OCI-LY3 (cell line): ENCODE data around the gene OR6C2.
"Not testable (repeated sequence)": the region's sequence is repeated elsewhere in the genome, so short reads cannot be mapped to it uniquely, and the experiment has no call there.

ENCODE experiments used
- H2AFZ ChIP-seq: fragments of 200-600, 300-600 bp; shearing (Covaris generic); 2 replicates; pipeline ENCODE4 v1.6.0; 2014; ENCODE audit warnings: antibody characterized with exemption, low read depth, low read length
- H3K27ac ChIP-seq: fragments of 200-600, 300-600 bp; sonication (generic); 2 replicates; pipeline ENCODE4 v1.5.1; 2014; ENCODE audit warnings: mild to moderate bottlenecking, low read length, moderate library complexity, mixed read lengths
- H3K27me3 ChIP-seq: fragments of 200-600, 300-600 bp; sonication (generic); 2 replicates; pipeline ENCODE4 v1.6.1; 2014; ENCODE audit warnings: low read depth, low read length, mixed read lengths
- H3K36me3 ChIP-seq: fragments of 200-600, 300-600 bp; sonication (generic); replicated peaks from 2 replicates; pipeline ENCODE3; 2014; ENCODE audit warnings: low read depth, low read length, mixed read lengths
- H3K4me1 ChIP-seq: fragments of 300-600, 200-600 bp; sonication (generic); 2 replicates; pipeline ENCODE4 v1.6.1; 2014; ENCODE audit warnings: low read length, mixed read lengths
- H3K4me2 ChIP-seq: fragments of 200-600, 300-600 bp; sonication (generic); 2 replicates; pipeline ENCODE4 v1.6.1; 2014; ENCODE audit warnings: low read length, mixed read lengths
- H3K4me3 ChIP-seq: fragments of 300-600, 200-600 bp; sonication (generic); 2 replicates; pipeline ENCODE4 v1.5.1; 2014; ENCODE audit warnings: antibody characterized with exemption, mild to moderate bottlenecking, low read length, moderate library complexity
- H3K79me2 ChIP-seq: fragments of 300-600, 200-600 bp; shearing (Covaris generic); 2 replicates; pipeline ENCODE4 v1.6.1; 2014; ENCODE audit warnings: mild to moderate bottlenecking, low read length, mixed read lengths
- H3K9ac ChIP-seq: fragments of 300-600, 200-600 bp; shearing (Covaris generic); 2 replicates; pipeline ENCODE4 v1.6.0; 2014; ENCODE audit warnings: mild to moderate bottlenecking, low read length, moderate library complexity
- H3K9me3 ChIP-seq: fragments of 200-600, 300-600 bp; shearing (Covaris generic); 2 replicates; pipeline ENCODE4 v1.6.1; 2014; ENCODE audit warnings: low read length, mixed read lengths; ENCODE audit not compliant: insufficient read depth
- H4K20me1 ChIP-seq: fragments of 200-600, 300-600 bp; sonication (generic); 2 replicates; pipeline ENCODE4 v1.6.1; 2016; ENCODE audit warnings: low read length, mixed read lengths; ENCODE audit not compliant: insufficient read depth
- CTCF ChIP-seq: fragments of 200-600, 300-600 bp; sonication (generic); IDR thresholded peaks from 2 replicates; pipeline ENCODE4 v1.5.1; 2014; ENCODE audit warnings: antibody characterized with exemption, low read length, low read depth
- EZH2phosphoT487 ChIP-seq: fragments of 200-600 bp; shearing (Covaris generic); IDR thresholded peaks from 2 replicates; pipeline ENCODE4 v1.6.1; 2018; ENCODE audit warnings: antibody characterized with exemption, mixed run types, low read depth

OR6C2 gene

GRCh38 chr12:55443776-55444175 is at the start of gene OR6C2:
Gene OR6C2, plus strand, starts transcription at chr12:55444076. Its CDS starts 8,138 bp downstream, at chr12:55452214.
- TF ChIP-seq CTCF = no peak
- TF ChIP-seq EZH2phosphoT487 = no peak
- Histone ChIP-seq H4K20me1 (no peaks in the 10 kb centered on the region), H3K4me1 (no peaks in the 10 kb centered on the region), H3K4me2 (no peak within 1 kb of the TSS), H3K9me3 (no peaks in the 10 kb centered on the region), H3K36me3 (no peaks in the 10 kb centered on the region), H3K9ac (no peak within 1 kb of the TSS), H3K4me3 (no peak within 1 kb of the TSS), H3K27me3 (no peaks in the 10 kb centered on the region), H2AFZ (no peak within 1 kb of the TSS), H3K79me2 (no peaks in the 10 kb centered on the region), H3K27ac (no peak within 1 kb of the TSS)

GRCh38 chr12:55396326-55396725 is 47.5 kb upstream of the OR6C2 start:
- no peak overlapping the region for H3K9ac ChIP-seq
- H3K4me2 ChIP-seq = no peak overlapping the region
- no peaks in the 10 kb centered on the region for H4K20me1 ChIP-seq
- TF ChIP-seq CTCF = no peak
- H3K27me3 ChIP-seq = no peaks in the 10 kb centered on the region
- no peaks in the 10 kb centered on the region for H3K36me3 ChIP-seq
- H2AFZ ChIP-seq = no peak overlapping the region
- H3K27ac ChIP-seq = no peak overlapping the region
- H3K9me3 ChIP-seq = no peaks in the 10 kb centered on the region
- no peaks in the 10 kb centered on the region for H3K79me2 ChIP-seq
- no peaks in the 10 kb centered on the region for H3K4me1 ChIP-seq
- no peak overlapping the region for H3K4me3 ChIP-seq

- no peak within 1 kb of the TSS for H3K27ac ChIP-seq
- no peak within 1 kb of the TSS for H3K9ac ChIP-seq
- no peak within 1 kb of the TSS for H3K4me3 ChIP-seq
- no peaks in the 10 kb centered on the region for H3K4me1 ChIP-seq
- H3K4me2 ChIP-seq = no peak within 1 kb of the TSS
- H3K27me3 ChIP-seq = no peaks in the 10 kb centered on the region
- H3K79me2 ChIP-seq = no peaks in the 10 kb centered on the region
- TF ChIP-seq CTCF = no peak
- TF ChIP-seq EZH2phosphoT487 = no peak
- H3K9me3 ChIP-seq = no peaks in the 10 kb centered on the region
- H4K20me1 ChIP-seq = no peaks in the 10 kb centered on the region
- H2AFZ ChIP-seq = no peak within 1 kb of the TSS
- no peaks in the 10 kb centered on the region for H3K36me3 ChIP-seq
These were observed 43.6 kb upstream of the OR6C2 start, which contains the start of gene OR6C65 for GRCh38 chr12:55400229-55400628. Gene OR6C65, plus strand, starts transcription at chr12:55400529. Its CDS starts 0 bp downstream, at chr12:55400529.

GRCh38 chr12:55407866-55408265 is 36.0 kb upstream of the OR6C2 start:
- Histone ChIP-seq H3K9ac (no peak overlapping the region), H3K4me3 (no peak overlapping the region), H3K4me2 (no peak overlapping the region), H3K9me3 (no peaks in the 10 kb centered on the region), H3K79me2 (no peaks in the 10 kb centered on the region), H3K27me3 (no peaks in the 10 kb centered on the region), H4K20me1 (no peaks in the 10 kb centered on the region), H3K36me3 (no peaks in the 10 kb centered on the region), H2AFZ (no peak overlapping the region), H3K27ac (no peak overlapping the region), H3K4me1 (no peaks in the 10 kb centered on the region)
- TF ChIP-seq EZH2phosphoT487 = no peak
- no peak for TF ChIP-seq CTCF

GRCh38 chr12:55409133-55409532 is 34.7 kb upstream of the OR6C2 start:
- not testable (repeated sequence) for H3K36me3 ChIP-seq, H3K9ac ChIP-seq, H3K9me3 ChIP-seq, H3K27me3 ChIP-seq, H2AFZ ChIP-seq, H3K27ac ChIP-seq, H3K4me3 ChIP-seq, H3K4me2 ChIP-seq, H3K4me1 ChIP-seq, H3K79me2 ChIP-seq, H4K20me1 ChIP-seq

- H3K9me3 ChIP-seq, H3K79me2 ChIP-seq, H3K4me2 ChIP-seq, H4K20me1 ChIP-seq, H3K4me1 ChIP-seq, H3K4me3 ChIP-seq, H3K27me3 ChIP-seq, H3K36me3 ChIP-seq, H3K9ac ChIP-seq, H3K27ac ChIP-seq, H2AFZ ChIP-seq: not testable (repeated sequence)
These were observed 31.7 kb upstream of the OR6C2 start for GRCh38 chr12:55412138-55412537.
